Measurements from ENCODE around the gene RSL24D1. TPM values are rescaled to one million over a fixed set of nuclear protein-coding genes. Genes with fewer than 3 reads are reported as not detected.

RSL24D1 gene
- total and polyA plus RNA-seq, 2 experiments from 2014 or later, result 43.1 to 96.7 TPM

DNA sequence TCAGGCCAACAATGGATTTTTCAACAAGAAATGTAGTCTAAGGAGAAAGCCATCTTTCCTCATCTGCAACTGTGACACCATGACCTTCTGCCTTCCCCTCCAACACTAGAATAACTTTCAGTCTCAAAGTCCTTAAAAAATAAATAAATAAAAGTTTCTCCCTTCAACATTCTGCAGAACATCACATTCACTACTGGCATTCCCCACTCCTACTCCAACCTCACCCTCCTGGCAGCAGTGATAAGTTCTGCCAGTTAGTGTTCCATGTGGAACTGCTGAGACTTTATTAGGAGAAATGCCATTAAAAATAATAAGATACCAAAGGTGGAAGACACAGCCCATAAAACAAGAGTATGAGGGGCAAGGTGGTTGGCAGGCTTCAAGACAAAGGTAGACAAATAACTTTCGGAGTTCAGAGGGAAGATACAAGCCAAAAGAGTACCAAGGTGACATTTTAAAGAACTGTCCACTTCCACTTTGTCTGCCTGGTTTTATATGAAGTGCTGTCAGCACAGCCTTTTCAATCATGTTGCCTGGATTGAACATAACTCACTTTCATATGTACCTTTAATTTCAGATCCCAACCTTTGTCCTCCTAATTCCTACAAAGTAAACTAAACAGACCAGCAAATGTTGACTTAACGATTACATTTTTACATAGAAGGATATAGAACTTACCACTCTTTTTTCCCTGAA, 37.5 kb upstream of the RSL24D1 start:
- H2AFZ ChIP-seq, result no peak overlapping the region
- no peaks in the 10 kb centered on the region for H3K9me3 ChIP-seq (ENCODE audit: low read depth)
- H3K36me3 ChIP-seq (replicated peaks; ENCODE audit: insufficient read depth, low read depth), result no peaks in the 10 kb centered on the region
- H3K27ac ChIP-seq, result peak overlapping the region; percentile 33
- no peaks in the 10 kb centered on the region for H3K27me3 ChIP-seq
- H3K79me2 ChIP-seq, result peaks cover 4% of the 10 kb centered on the region
- WGBS (ENCODE audit: low lambda C conversion rate, missing lambda C conversion rate), result 76% methylated on average over 2 of the region's 2 CpGs
- DNase-seq (ENCODE audit: low spot score), result no peak
- no peak overlapping the region for H3K4me3 ChIP-seq
- no peaks in the 10 kb centered on the region for H4K20me1 ChIP-seq (ENCODE audit: insufficient read depth, poor library complexity, severe bottlenecking)
- H3K4me2 ChIP-seq, result peak overlapping the region; percentile 44
- H3K4me1 ChIP-seq (ENCODE audit: insufficient read depth), result peaks cover 8% of the 10 kb centered on the region
- H3K9me2 ChIP-seq (replicated peaks; ENCODE audit: insufficient read depth), result no peaks in the 10 kb centered on the region
- TF ChIP-seq, protein P1, sequence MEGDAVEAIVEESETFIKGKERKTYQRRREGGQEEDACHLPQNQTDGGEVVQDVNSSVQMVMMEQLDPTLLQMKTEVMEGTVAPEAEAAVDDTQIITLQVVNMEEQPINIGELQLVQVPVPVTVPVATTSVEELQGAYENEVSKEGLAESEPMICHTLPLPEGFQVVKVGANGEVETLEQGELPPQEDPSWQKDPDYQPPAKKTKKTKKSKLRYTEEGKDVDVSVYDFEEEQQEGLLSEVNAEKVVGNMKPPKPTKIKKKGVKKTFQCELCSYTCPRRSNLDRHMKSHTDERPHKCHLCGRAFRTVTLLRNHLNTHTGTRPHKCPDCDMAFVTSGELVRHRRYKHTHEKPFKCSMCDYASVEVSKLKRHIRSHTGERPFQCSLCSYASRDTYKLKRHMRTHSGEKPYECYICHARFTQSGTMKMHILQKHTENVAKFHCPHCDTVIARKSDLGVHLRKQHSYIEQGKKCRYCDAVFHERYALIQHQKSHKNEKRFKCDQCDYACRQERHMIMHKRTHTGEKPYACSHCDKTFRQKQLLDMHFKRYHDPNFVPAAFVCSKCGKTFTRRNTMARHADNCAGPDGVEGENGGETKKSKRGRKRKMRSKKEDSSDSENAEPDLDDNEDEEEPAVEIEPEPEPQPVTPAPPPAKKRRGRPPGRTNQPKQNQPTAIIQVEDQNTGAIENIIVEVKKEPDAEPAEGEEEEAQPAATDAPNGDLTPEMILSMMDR (IDR thresholded peaks at IDR 0.05; ENCODE audit: poor library complexity), result no peak
- TF ChIP-seq EZH2phosphoT487 (IDR thresholded peaks at IDR 0.05; ENCODE audit: low read depth, severe bottlenecking, unreplicated experiment), result no peak
- TF ChIP-seq EZH2 (IDR thresholded peaks at IDR 0.05; ENCODE audit: borderline replicate concordance), result no peak

DNA sequence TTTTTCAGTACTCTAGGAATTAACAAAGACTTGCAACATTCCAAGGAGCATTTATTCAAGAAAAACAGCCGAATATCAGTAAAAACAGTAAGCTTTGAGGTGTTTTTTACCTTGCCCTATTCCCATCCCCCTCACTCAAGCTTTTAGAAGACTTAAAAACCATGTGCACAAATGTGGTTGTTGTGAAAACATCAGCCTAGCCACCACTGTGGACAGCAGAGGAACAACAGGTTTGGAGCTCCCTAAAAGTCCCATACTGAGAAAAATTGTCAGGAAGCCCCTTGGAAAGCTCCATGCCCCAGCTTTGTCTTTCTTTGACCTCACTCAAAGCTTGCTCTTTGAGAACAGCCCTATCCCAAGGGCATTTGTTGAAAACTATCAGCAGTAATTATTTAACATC, 34.7 kb upstream of the RSL24D1 start:
- Histone ChIP-seq H3K27ac (no peak overlapping the region), H3K79me2 (no peaks in the 10 kb centered on the region), H3K9me2 (replicated peaks; ENCODE audit: insufficient read depth) (no peaks in the 10 kb centered on the region), H3K4me1 (ENCODE audit: insufficient read depth) (peaks cover 8% of the 10 kb centered on the region), H3K27me3 (no peaks in the 10 kb centered on the region), H3K36me3 (replicated peaks; ENCODE audit: insufficient read depth, low read depth) (no peaks in the 10 kb centered on the region), H2AFZ (no peak overlapping the region), H3K9me3 (ENCODE audit: low read depth) (no peaks in the 10 kb centered on the region), H4K20me1 (ENCODE audit: insufficient read depth, poor library complexity, severe bottlenecking) (no peaks in the 10 kb centered on the region), H3K4me3 (no peak overlapping the region), H3K4me2 (no peak overlapping the region)
- TF ChIP-seq, protein P1 (IDR thresholded peaks at IDR 0.05; ENCODE audit: poor library complexity), result no peak
- no peak for TF ChIP-seq EZH2 (IDR thresholded peaks at IDR 0.05; ENCODE audit: borderline replicate concordance)
- TF ChIP-seq EZH2phosphoT487 (IDR thresholded peaks at IDR 0.05; ENCODE audit: low read depth, severe bottlenecking, unreplicated experiment), result no peak
- no peak for DNase-seq (ENCODE audit: low spot score)
- 91% methylated on average over 1 of the region's 1 CpG for WGBS (ENCODE audit: low lambda C conversion rate, missing lambda C conversion rate)

DNA sequence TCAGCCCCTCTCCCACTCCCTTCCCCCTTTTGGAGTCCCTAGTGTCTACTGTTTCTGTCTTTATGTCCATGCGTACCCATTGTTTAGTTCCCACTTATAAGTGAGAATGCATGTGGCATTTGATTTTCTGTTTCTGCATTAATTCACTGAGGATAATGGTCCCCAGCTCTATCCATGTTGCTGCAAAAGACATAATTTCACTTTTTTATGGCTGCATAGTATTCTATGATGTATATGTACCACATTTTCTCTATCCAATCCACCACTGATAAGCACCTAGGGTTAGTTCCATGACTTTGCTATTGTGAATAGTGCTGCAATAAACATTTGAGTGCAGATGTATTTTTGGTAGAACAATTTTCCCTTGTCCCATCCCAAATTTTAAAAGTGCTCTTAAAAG, 34.2 kb upstream of the RSL24D1 start:
- Histone ChIP-seq H3K79me2 (no peaks in the 10 kb centered on the region), H3K4me3 (no peak overlapping the region), H3K4me1 (ENCODE audit: insufficient read depth) (peaks cover 8% of the 10 kb centered on the region), H4K20me1 (ENCODE audit: insufficient read depth, poor library complexity, severe bottlenecking) (no peaks in the 10 kb centered on the region), H3K36me3 (replicated peaks; ENCODE audit: insufficient read depth, low read depth) (no peaks in the 10 kb centered on the region), H3K27me3 (no peaks in the 10 kb centered on the region), H3K4me2 (no peak overlapping the region), H3K9me2 (replicated peaks; ENCODE audit: insufficient read depth) (no peaks in the 10 kb centered on the region), H3K9me3 (ENCODE audit: low read depth) (no peaks in the 10 kb centered on the region), H2AFZ (no peak overlapping the region), H3K27ac (no peak overlapping the region)
- 96% methylated on average over 1 of the region's 1 CpG for WGBS (ENCODE audit: low lambda C conversion rate, missing lambda C conversion rate)
- TF ChIP-seq EZH2 (IDR thresholded peaks at IDR 0.05; ENCODE audit: borderline replicate concordance) (no peak), EZH2phosphoT487 (IDR thresholded peaks at IDR 0.05; ENCODE audit: low read depth, severe bottlenecking, unreplicated experiment) (no peak)
- TF ChIP-seq, protein P1 (IDR thresholded peaks at IDR 0.05; ENCODE audit: poor library complexity), result no peak
- DNase-seq (ENCODE audit: low spot score), result no peak
